SK-N-SH treated with all-trans-retinoic acid at 6 μM for 48 hours (cell line): ENCODE measurements around the gene HDAC5.

ENCODE experiments used
- ATAC-seq: fragments of 200-7000 bp; cut with Tn5 transposase; 3 replicates; pipeline ENCODE4 v1.9.1; 2020; ENCODE audit warnings: mild to moderate bottlenecking, moderate library complexity
- ARNTL ChIP-seq: fragments of 450-650 bp; formaldehyde crosslinking; IDR thresholded peaks from 2 replicates; pipeline ENCODE4 v1.5.0; 2020; ENCODE audit warnings: low read depth, mild to moderate bottlenecking, moderate library complexity, borderline replicate concordance
- BACH2 ChIP-seq: fragments of 250-450 bp; sonication (Bioruptor Pico); IDR thresholded peaks from 2 replicates; pipeline ENCODE4 v1.9.0; 2021; ENCODE audit warnings: mild to moderate bottlenecking, borderline replicate concordance
- CREB5 ChIP-seq: fragments of 250-450 bp; sonication (Bioruptor Pico); IDR thresholded peaks from 2 replicates; pipeline ENCODE4 v1.5.1; 2020; ENCODE audit warnings: low read depth, mild to moderate bottlenecking, moderate library complexity
- CSRNP3 ChIP-seq: fragments of 250-450 bp; sonication (Bioruptor Pico); IDR thresholded peaks from 2 replicates; pipeline ENCODE4 v1.5.1; 2021; ENCODE audit warnings: mild to moderate bottlenecking, moderate library complexity
- ESRRG ChIP-seq: fragments of 250-450 bp; sonication (Bioruptor Pico); IDR thresholded peaks from 2 replicates; pipeline ENCODE4 v1.6.1; 2021; ENCODE audit warnings: mild to moderate bottlenecking
- GLIS3 ChIP-seq: fragments of 250-450 bp; sonication (Bioruptor Pico); IDR thresholded peaks from 2 replicates; pipeline ENCODE4 v1.5.0; 2020; ENCODE audit warnings: mild to moderate bottlenecking, moderate library complexity
- ISL1 ChIP-seq: fragments of 250-450 bp; sonication (Bioruptor Pico); IDR thresholded peaks from 2 replicates; pipeline ENCODE4 v2.1.2; 2022; ENCODE audit warnings: mild to moderate bottlenecking, moderate library complexity
- OSR1 ChIP-seq: fragments of 250-450 bp; sonication (Bioruptor Pico); IDR thresholded peaks from 2 replicates; pipeline ENCODE4 v1.8.0; 2022; ENCODE audit warnings: moderate library complexity, mild to moderate bottlenecking, inconsistent platforms
- PATZ1 ChIP-seq: fragments of 250-450 bp; sonication (Bioruptor Pico); IDR thresholded peaks from 2 replicates; pipeline ENCODE4 v1.8.0; 2020; ENCODE audit warnings: mild to moderate bottlenecking, moderate library complexity, borderline replicate concordance
- POU6F1 ChIP-seq: fragments of 250-450 bp; sonication (Bioruptor Pico); IDR thresholded peaks from 2 replicates; pipeline ENCODE4 v1.8.0; 2021; ENCODE audit warnings: low read depth, mild to moderate bottlenecking, moderate library complexity, borderline replicate concordance
- PPARA ChIP-seq: fragments of 250-450 bp; sonication (Bioruptor Pico); IDR thresholded peaks from 2 replicates; pipeline ENCODE4 v1.5.0; 2020; ENCODE audit warnings: mild to moderate bottlenecking, borderline replicate concordance
- RARB ChIP-seq: fragments of 250-450 bp; sonication (Bioruptor Pico); IDR thresholded peaks from 2 replicates; pipeline ENCODE4 v1.8.0; 2021; ENCODE audit warnings: mild to moderate bottlenecking, moderate library complexity
- SNAI2 ChIP-seq: fragments of 250-450 bp; sonication (Bioruptor Pico); IDR thresholded peaks from 2 replicates; pipeline ENCODE4 v1.5.0; 2020; ENCODE audit warnings: mild to moderate bottlenecking, moderate library complexity
- TCF4 ChIP-seq: fragments of 250-450 bp; sonication (Bioruptor Pico); IDR thresholded peaks from 2 replicates; pipeline ENCODE4 v1.8.0; 2021; ENCODE audit warnings: mild to moderate bottlenecking, moderate library complexity, borderline replicate concordance
- TOX ChIP-seq: fragments of 250-450 bp; sonication (Bioruptor Pico); IDR thresholded peaks from 2 replicates; pipeline ENCODE4 v1.8.0; 2021; ENCODE audit warnings: mild to moderate bottlenecking, moderate library complexity, borderline replicate concordance
- TSHZ2 ChIP-seq: fragments of 250-450 bp; sonication (Bioruptor Pico); IDR thresholded peaks from 2 replicates; pipeline ENCODE4 v1.5.0; 2020; ENCODE audit warnings: mild to moderate bottlenecking, moderate library complexity
- ZC3H10 ChIP-seq: fragments of 250-450 bp; sonication (Bioruptor Pico); IDR thresholded peaks from 2 replicates; pipeline ENCODE4 v1.5.1; 2021; ENCODE audit warnings: mild to moderate bottlenecking, moderate library complexity
- ZFP3 ChIP-seq: fragments of 250-450 bp; sonication (Bioruptor Pico); IDR thresholded peaks from 2 replicates; pipeline ENCODE4 v1.5.0; 2020; ENCODE audit warnings: mild to moderate bottlenecking, moderate library complexity
- ZFP30 ChIP-seq: fragments of 450-650 bp; formaldehyde crosslinking; IDR thresholded peaks from 2 replicates; pipeline ENCODE4 v1.5.0; 2022; ENCODE audit warnings: mild to moderate bottlenecking, moderate library complexity
- ZNF565 ChIP-seq: fragments of 450-650 bp; formaldehyde crosslinking; conservative IDR thresholded peaks from 2 replicates; pipeline ENCODE4 v1.5.0; 2020; ENCODE audit warnings: low read depth, mild to moderate bottlenecking, moderate library complexity
- ZNF70 ChIP-seq: fragments of 450-650 bp; formaldehyde crosslinking; IDR thresholded peaks from 2 replicates; pipeline ENCODE4 v1.5.0; 2020; ENCODE audit warnings: mild to moderate bottlenecking, moderate library complexity

Gene HDAC5

GRCh38 chr17:44088254-44088653, 35.2 kb downstream of the HDAC5 start (continued):
- TF ChIP-seq TOX (CRISPR knock-in tag): no peak

GRCh38 chr17:44087319-44087718, 36.1 kb downstream of the HDAC5 start:
- TF ChIP-seq RARB (no peak), ARNTL (no peak), ZFP30 (CRISPR knock-in tag) (no peak), OSR1 (CRISPR knock-in tag) (no peak), BACH2 (CRISPR knock-in tag) (no peak), TOX (CRISPR knock-in tag) (no peak), ZFP3 (CRISPR knock-in tag) (no peak), PPARA (no peak), SNAI2 (CRISPR knock-in tag) (no peak), ESRRG (CRISPR knock-in tag) (no peak)
- ATAC-seq: no peak

- peak; percentile 80 for ATAC-seq
- no peak for TF ChIP-seq ESRRG (CRISPR knock-in tag)
- TF ChIP-seq POU6F1: no peak
- no peak for TF ChIP-seq TCF4 (CRISPR knock-in tag)
- no peak for TF ChIP-seq TSHZ2 (CRISPR knock-in tag)
- TF ChIP-seq ZC3H10 (CRISPR knock-in tag): no peak
- no peak for TF ChIP-seq ARNTL
- no peak for TF ChIP-seq ZNF70
- no peak for TF ChIP-seq RARB
- TF ChIP-seq PPARA: no peak
- no peak for TF ChIP-seq ISL1 (CRISPR knock-in tag)
- TF ChIP-seq PATZ1: no peak
- TF ChIP-seq ZNF565 (CRISPR knock-in tag): no peak
- TF ChIP-seq ZFP30 (CRISPR knock-in tag): no peak
- TF ChIP-seq TOX (CRISPR knock-in tag): no peak
- no peak for TF ChIP-seq CSRNP3
Measured at GRCh38 chr17:44086364-44087311, 36.8 kb downstream of the HDAC5 start.

GRCh38 chr17:44085908-44086307, 37.5 kb downstream of the HDAC5 start:
- ATAC-seq: no peak; the same call in 2 of the 3 replicates
- TF ChIP-seq ZNF565 (CRISPR knock-in tag): no peak
- TF ChIP-seq ZFP30 (CRISPR knock-in tag): no peak
- TF ChIP-seq GLIS3 (CRISPR knock-in tag): no peak
- no peak for TF ChIP-seq PPARA
- TF ChIP-seq CREB5 (CRISPR knock-in tag): no peak
- TF ChIP-seq BACH2 (CRISPR knock-in tag): no peak
- TF ChIP-seq ZC3H10 (CRISPR knock-in tag): no peak
- TF ChIP-seq TSHZ2 (CRISPR knock-in tag): no peak
- no peak for TF ChIP-seq POU6F1
